Natural killer cell (primary cell): Measurements from ENCODE around the gene STAG2. TPM values are rescaled to one million over a fixed set of nuclear protein-coding genes. Genes with fewer than 3 reads are reported as not detected.

ENCODE experiments used
- ATAC-seq, 3 donors: fragments of 150-1000 bp in 2 of 3; fragments of 200-7000 bp in 1 of 3; cut with Tn5 transposase; 1 replicate in 1 of 3; 2 replicates in 2 of 3; pipeline ENCODE4 v1.10.0; 2021; ENCODE audit warnings: mild to moderate bottlenecking in 2 of 3, moderate library complexity in 2 of 3
- DNase-seq, 2 donors: peaks; one replicate each; pipeline versions ENCODE4 v3.0.0 to v3.0.0-alpha.2; 2013 to 2021; ENCODE audit warnings: mixed read lengths in 1 of 2
- H3K27ac ChIP-seq: one replicate; pipeline ENCODE4 v1.5.1; 2013; ENCODE audit warnings: mild to moderate bottlenecking, low read length
- H3K27me3 ChIP-seq: one replicate; pipeline ENCODE4 v1.6.1; 2013; ENCODE audit warnings: low read length; ENCODE audit not compliant: control insufficient read depth, insufficient read depth
- H3K36me3 ChIP-seq: one replicate; pipeline ENCODE4 v1.6.1; 2013; ENCODE audit warnings: low read length; ENCODE audit not compliant: control insufficient read depth, insufficient read depth
- H3K4me1 ChIP-seq: one replicate; pipeline ENCODE4 v1.6.1; 2013; ENCODE audit warnings: low read length; ENCODE audit not compliant: control insufficient read depth, insufficient read depth
- H3K4me3 ChIP-seq: one replicate; pipeline ENCODE4 v1.5.1; 2013; ENCODE audit warnings: low read length
- H3K9me3 ChIP-seq: one replicate; pipeline ENCODE4 v1.6.1; 2013; ENCODE audit warnings: low read length; ENCODE audit not compliant: control insufficient read depth, insufficient read depth
- H3K27ac Mint-ChIP-seq, 2 donors: one replicate each; pipeline ENCODE4 v1.8.0; 2022; ENCODE audit warnings: mild to moderate bottlenecking in 2 of 2, mixed read lengths in 2 of 2, moderate library complexity in 1 of 2
- H3K27me3 Mint-ChIP-seq, 2 donors: one replicate each; pipeline ENCODE4 v1.8.0; 2022; ENCODE audit warnings: low read depth in 2 of 2, mixed read lengths in 2 of 2
- H3K36me3 Mint-ChIP-seq: one replicate; pipeline ENCODE4 v1.8.0; 2022; ENCODE audit warnings: mixed read lengths
- H3K4me1 Mint-ChIP-seq, 2 donors: one replicate each; pipeline ENCODE4 v1.8.0; 2022; ENCODE audit warnings: mixed read lengths in 2 of 2
- H3K4me3 Mint-ChIP-seq: one replicate; pipeline ENCODE4 v1.8.0; 2022; ENCODE audit warnings: mild to moderate bottlenecking, moderate library complexity, mixed read lengths
- H3K9me3 Mint-ChIP-seq, 2 donors: one replicate each; pipeline ENCODE4 v1.8.0; 2022; ENCODE audit warnings: mixed read lengths in 2 of 2
- WGBS: methylation state at CpG from one replicate; pipeline ENCODE4 v1.1.7; 2013; ENCODE audit warnings: missing lambda C conversion rate; ENCODE audit not compliant: insufficient coverage; 5-methylcytosine and 5-hydroxymethylcytosine counted together
- intact Hi-C: fragments of 100-400 bp; cut with micrococcal nuclease; formaldehyde crosslinking; loops from one replicate; pipeline ENCODE4 v1.14.2; 2022
- total RNA-seq, 4 donors: library from RNA; stranded (reverse); fragments of 120-200 nt in 1 of 4; gene quantifications; one replicate each; pipeline versions ENCODE4 v1.2.3 to v1.2.4, GENCODE V29; 2013 to 2022
- TF ChIP-seq, protein P1 (sequence below): fragments of 200-600 bp; IDR thresholded peaks from one replicate; pipeline ENCODE4 v1.8.0; 2022; ENCODE audit warnings: antibody characterized with exemption

The STAG2 gene
- total RNA-seq, 3 donors from 2014 or later (not counting 1 experiment from before 2014, with no cell fraction given): 91.7 to 97.2 (median 92.4) TPM

DNA sequence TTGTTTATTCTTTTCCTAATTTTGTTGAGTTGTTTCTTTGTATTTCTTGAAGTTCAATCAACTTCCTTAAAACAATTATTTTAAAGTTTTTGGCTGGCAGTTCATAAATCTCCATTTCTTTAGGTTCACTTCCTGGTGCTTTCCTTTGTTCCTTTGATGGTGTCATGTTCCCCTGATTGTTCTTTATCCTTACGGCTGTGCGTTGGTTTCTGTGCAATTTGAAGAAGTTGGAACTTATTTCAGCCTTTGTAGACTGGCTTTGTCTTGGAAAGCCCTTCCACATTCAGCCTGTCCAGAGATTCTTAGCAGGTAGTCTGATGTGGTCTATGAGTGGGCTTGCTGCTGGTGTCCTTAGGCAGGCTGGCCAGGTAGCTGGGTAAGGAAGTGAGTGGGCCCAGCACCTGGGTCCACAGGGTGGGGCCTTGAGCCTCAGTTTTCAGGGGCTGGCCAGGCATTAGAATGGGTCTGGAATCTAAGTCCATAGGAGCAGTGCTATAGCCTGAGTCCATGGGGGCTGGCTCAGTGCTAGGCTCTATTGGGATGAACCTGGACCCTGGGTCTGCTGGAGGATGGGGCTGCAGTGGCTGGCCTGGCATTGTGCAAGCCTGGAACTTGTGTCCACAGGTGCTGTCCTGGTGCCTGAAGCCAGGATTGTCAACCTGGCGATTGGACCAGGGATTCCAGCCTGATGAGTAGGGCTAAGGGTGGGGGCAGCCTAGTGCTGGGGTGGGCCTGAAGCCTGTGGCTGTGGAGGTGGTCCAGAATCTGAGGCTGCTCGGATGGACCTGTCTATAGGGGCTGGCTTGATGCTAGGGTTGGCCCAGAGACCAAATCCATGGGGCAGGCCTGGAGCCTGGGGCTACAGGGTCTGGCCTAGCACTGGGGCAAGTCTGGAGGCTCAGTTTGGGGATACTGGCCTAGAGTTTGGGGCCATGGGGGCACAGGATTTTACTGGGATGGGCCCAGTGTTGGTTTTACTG, 152.4 kb downstream of the STAG2 start:
- Mint-ChIP-seq H3K27ac (no peak overlapping the region), H3K4me3 (no peak overlapping the region), H3K27me3 (no peaks in the 10 kb centered on the region), H3K4me1 (no peaks in the 10 kb centered on the region), H3K36me3 (no peaks in the 10 kb centered on the region), H3K9me3 (no peaks in the 10 kb centered on the region)
- Histone ChIP-seq H3K36me3 (no peaks in the 10 kb centered on the region), H3K4me3 (no peak overlapping the region), H3K9me3 (no peaks in the 10 kb centered on the region), H3K27ac (no peak overlapping the region), H3K27me3 (no peaks in the 10 kb centered on the region), H3K4me1 (no peaks in the 10 kb centered on the region)
- intact Hi-C loops: no loop called here
- TF ChIP-seq, protein P1, sequence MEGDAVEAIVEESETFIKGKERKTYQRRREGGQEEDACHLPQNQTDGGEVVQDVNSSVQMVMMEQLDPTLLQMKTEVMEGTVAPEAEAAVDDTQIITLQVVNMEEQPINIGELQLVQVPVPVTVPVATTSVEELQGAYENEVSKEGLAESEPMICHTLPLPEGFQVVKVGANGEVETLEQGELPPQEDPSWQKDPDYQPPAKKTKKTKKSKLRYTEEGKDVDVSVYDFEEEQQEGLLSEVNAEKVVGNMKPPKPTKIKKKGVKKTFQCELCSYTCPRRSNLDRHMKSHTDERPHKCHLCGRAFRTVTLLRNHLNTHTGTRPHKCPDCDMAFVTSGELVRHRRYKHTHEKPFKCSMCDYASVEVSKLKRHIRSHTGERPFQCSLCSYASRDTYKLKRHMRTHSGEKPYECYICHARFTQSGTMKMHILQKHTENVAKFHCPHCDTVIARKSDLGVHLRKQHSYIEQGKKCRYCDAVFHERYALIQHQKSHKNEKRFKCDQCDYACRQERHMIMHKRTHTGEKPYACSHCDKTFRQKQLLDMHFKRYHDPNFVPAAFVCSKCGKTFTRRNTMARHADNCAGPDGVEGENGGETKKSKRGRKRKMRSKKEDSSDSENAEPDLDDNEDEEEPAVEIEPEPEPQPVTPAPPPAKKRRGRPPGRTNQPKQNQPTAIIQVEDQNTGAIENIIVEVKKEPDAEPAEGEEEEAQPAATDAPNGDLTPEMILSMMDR: no peak
- ATAC-seq: no peak
- WGBS: 95% methylated on average over 4 of the region's 4 CpGs
- DNase-seq: no peak

- Mint-ChIP-seq H3K4me3 (no peak overlapping the region), H3K36me3 (no peaks in the 10 kb centered on the region), H3K27ac (no peak overlapping the region), H3K27me3 (no peaks in the 10 kb centered on the region), H3K9me3 (no peaks in the 10 kb centered on the region), H3K4me1 (no peaks in the 10 kb centered on the region)
- no peaks in the 10 kb centered on the region for H3K4me1 ChIP-seq
- intact Hi-C loops: no loop called here
- TF ChIP-seq, protein P1: no peak
- no peak overlapping the region for H3K27ac ChIP-seq
- ATAC-seq: no peak
- no CpG with 5 or more reads among the region's 1 CpG for WGBS
- no peaks in the 10 kb centered on the region for H3K27me3 ChIP-seq
- H3K4me3 ChIP-seq: no peak overlapping the region
- no peaks in the 10 kb centered on the region for H3K36me3 ChIP-seq
- DNase-seq: no peak
- no peaks in the 10 kb centered on the region for H3K9me3 ChIP-seq
Observed at GRCh38 chrX:124117325-124117724, 155.8 kb downstream of the STAG2 start.

GRCh38 chrX:124125471-124125870, 164.0 kb downstream of the STAG2 start:
- no peaks in the 10 kb centered on the region for H3K4me1 ChIP-seq
- Mint-ChIP-seq H3K27ac (no peak overlapping the region), H3K9me3 (no peaks in the 10 kb centered on the region), H3K4me1 (no peaks in the 10 kb centered on the region), H3K4me3 (no peak overlapping the region), H3K27me3 (no peaks in the 10 kb centered on the region), H3K36me3 (no peaks in the 10 kb centered on the region)
- no peak overlapping the region for H3K4me3 ChIP-seq
- H3K27me3 ChIP-seq: no peaks in the 10 kb centered on the region
- H3K27ac ChIP-seq: no peak overlapping the region
- no peaks in the 10 kb centered on the region for H3K36me3 ChIP-seq
- WGBS: 100% methylated on average over 1 of the region's 3 CpGs
- DNase-seq (no peak), ATAC-seq (no peak)
- H3K9me3 ChIP-seq: no peaks in the 10 kb centered on the region
- TF ChIP-seq, protein P1: no peak
- intact Hi-C loops: no loop called here
